ENCODE results near the gene ATRAID.

ATRAID gene

DNA sequence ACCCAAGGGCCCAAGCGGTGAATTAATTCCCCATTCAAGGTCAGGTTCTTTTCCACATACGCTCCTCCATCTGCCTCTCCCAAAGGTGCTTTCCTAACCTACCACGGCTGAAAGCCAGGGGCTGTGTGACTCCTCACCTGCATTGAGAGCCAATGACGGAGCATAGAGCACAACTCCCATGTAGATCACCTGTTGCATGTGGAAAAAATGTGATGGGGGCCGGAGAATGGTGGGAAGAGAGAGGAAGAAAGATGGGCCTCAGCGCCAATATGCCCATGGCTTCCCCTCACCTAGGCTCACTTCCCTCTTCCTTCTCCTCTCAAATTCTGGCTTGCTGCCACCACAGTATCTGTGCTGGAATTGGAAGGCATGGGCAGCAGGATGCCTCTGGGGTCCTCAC, 5.5 kb upstream of the ATRAID start:
- Mint-ChIP-seq H3K4me3 (no peak overlapping the region), H3K27me3 (no peaks in the 10 kb centered on the region), H3K4me1 (ENCODE audit: low read depth) (peaks cover 22% of the 10 kb centered on the region), H3K9me3 (ENCODE audit: low read depth) (no peaks in the 10 kb centered on the region), H3K27ac (no peak overlapping the region), H3K36me3 (peaks cover 10% of the 10 kb centered on the region)

GRCh38 chr2:27208486-27209050, 3.3 kb upstream of the ATRAID start:
- Mint-ChIP-seq H3K9me3 (ENCODE audit: low read depth) (no peaks in the 10 kb centered on the region), H3K36me3 (peaks cover 11% of the 10 kb centered on the region), H3K4me1 (ENCODE audit: low read depth) (peaks cover 33% of the 10 kb centered on the region), H3K4me3 (no peak overlapping the region), H3K27ac (no peak overlapping the region), H3K27me3 (no peaks in the 10 kb centered on the region)

GRCh38 chr2:27209621-27210401, 2.0 kb upstream of the ATRAID start:
- Mint-ChIP-seq H3K4me3 (peak overlapping the region; percentile 82), H3K9me3 (ENCODE audit: low read depth) (no peaks in the 10 kb centered on the region), H3K36me3 (peaks cover 12% of the 10 kb centered on the region), H3K27ac (peak overlapping the region; percentile 62), H3K4me1 (ENCODE audit: low read depth) (peaks cover 34% of the 10 kb centered on the region), H3K27me3 (no peaks in the 10 kb centered on the region)

GRCh38 chr2:27211241-27211942, 449 bp upstream of the ATRAID start:
- Mint-ChIP-seq H3K4me3 (peak overlapping the region; percentile 91), H3K36me3 (peaks cover 8% of the 10 kb centered on the region), H3K9me3 (ENCODE audit: low read depth) (no peaks in the 10 kb centered on the region), H3K4me1 (ENCODE audit: low read depth) (peaks cover 30% of the 10 kb centered on the region), H3K27ac (peak overlapping the region; percentile 92), H3K27me3 (no peaks in the 10 kb centered on the region)

DNA sequence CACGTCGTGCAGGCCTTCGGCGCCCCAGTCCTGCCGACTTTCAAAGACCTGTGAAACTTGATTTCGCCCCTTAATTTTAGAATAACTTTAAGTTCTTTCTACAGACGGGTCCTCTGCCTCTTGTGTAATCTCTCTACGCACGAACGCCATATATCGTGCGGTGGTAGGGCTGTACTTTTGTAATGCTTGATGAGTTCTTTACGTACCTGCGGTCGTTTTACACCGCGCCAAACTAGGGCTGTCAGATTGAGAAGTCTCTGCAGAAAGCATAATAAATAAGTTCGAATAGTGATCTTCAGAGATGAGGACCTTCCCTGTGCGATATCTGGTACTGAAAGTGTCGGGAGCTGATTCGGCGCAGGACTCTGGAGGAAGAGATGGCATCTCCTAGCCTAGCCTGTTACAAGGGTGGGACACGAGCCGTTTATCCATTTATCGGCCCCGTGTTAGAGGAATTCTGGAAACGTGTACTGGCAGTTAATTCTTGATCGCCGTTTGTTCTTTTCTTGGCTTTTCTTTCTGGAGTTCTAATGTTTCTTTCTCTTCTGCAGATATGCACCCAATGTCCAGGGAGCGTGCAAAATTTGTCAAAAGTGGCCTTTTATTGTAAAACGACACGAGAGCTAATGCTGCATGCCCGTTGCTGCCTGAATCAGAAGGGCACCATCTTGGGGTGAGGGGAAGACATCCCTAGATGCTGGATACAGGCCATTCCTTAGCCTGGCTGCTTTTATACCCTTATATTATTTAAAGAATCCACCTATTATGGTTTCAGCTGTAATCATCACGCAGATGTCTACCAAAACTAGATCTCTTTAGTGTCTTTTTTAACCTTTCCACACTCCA, 1.0 kb downstream of the ATRAID start:
- H3K9me3 Mint-ChIP-seq (ENCODE audit: low read depth) = no peaks in the 10 kb centered on the region
- H3K36me3 Mint-ChIP-seq = peaks cover 18% of the 10 kb centered on the region
- H3K27ac Mint-ChIP-seq = peak overlapping the region; percentile 100
- peak overlapping the region; percentile 99 for H3K4me3 Mint-ChIP-seq
- no peaks in the 10 kb centered on the region for H3K27me3 Mint-ChIP-seq
- H3K4me1 Mint-ChIP-seq (ENCODE audit: low read depth) = peaks cover 41% of the 10 kb centered on the region

DNA sequence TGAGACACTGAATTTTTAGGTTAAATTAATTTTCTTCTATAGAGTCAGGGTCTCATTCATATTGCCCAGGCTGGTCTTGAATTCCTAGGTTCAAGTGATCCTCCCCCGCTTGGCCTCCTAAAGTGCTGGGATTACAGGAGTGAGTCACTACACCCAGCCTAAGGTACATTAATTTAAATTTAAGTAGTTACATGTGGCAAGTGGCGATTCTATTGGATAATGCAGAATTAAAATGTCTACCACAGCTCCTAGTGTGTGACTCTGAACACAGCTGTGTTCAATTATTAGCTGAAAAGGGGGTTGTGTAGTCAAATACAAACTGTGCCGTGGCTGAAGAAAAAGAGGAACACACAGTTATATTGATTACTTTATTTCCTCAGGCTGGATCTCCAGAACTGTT, 3.1 kb downstream of the ATRAID start:
- Mint-ChIP-seq H3K36me3 (peaks cover 22% of the 10 kb centered on the region), H3K27me3 (no peaks in the 10 kb centered on the region), H3K9me3 (ENCODE audit: low read depth) (no peaks in the 10 kb centered on the region), H3K4me3 (no peak overlapping the region), H3K27ac (peak overlapping the region; percentile 75), H3K4me1 (ENCODE audit: low read depth) (peaks cover 41% of the 10 kb centered on the region)

- Mint-ChIP-seq H3K4me3 (peak overlapping the region; percentile 99), H3K27me3 (no peaks in the 10 kb centered on the region), H3K4me1 (ENCODE audit: low read depth) (peaks cover 41% of the 10 kb centered on the region), H3K36me3 (peaks cover 28% of the 10 kb centered on the region), H3K27ac (peak overlapping the region; percentile 98), H3K9me3 (ENCODE audit: low read depth) (no peaks in the 10 kb centered on the region)
These were observed 4.7 kb downstream of the ATRAID start for GRCh38 chr2:27216416-27217137.

DNA sequence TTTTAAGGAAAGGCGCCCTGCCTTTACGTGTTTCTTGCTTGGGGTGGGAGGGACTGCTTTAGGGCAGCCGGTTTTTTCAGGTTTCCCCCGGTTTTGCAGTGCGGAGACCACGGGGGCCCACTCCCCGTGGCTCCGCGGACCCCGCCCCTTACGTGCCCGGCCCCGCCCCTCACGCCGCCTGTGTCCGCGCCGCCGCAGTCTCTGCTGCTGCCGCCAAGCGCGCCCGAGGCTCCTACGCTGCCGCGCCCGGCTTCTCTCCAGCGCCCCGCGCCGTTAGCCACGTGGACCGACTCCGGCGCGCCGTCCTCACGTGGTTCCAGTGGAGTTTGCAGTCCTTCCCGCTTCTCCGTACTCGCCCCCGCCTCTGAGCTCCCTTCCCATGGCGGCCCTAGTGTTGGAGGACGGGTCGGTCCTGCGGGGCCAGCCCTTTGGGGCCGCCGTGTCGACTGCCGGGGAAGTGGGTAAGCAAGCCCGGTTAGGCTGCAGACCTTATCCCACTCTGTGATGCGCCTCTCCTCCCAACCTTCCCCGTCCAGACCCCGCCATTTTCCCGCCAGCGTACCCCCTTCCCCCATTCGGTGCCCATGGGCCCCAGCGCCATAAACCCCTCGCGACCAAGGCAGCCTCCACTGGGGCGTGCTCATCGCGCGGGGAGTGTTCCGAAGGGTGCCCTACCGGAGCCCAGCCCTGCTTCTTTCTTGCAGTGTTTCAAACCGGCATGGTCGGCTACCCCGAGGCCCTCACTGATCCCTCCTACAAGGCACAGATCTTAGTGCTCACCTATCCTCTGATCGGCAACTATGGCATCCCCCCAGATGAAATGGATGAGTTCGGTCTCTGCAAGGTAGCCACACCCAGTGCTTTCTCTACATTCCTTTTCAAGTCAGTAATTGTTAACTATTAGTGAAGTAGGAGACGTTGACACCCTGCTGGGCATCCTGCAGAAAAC, 5.6 kb downstream of the ATRAID start, which contains the start of gene CAD:
CAD (plus strand) TSS at position 197 of the 949 bp plus-strand sequence; CDS start at position 380, 183 bp downstream.
- Mint-ChIP-seq H3K27ac (peak within 1 kb of the TSS; percentile 98), H3K4me1 (ENCODE audit: low read depth) (peaks cover 41% of the 10 kb centered on the region), H3K4me3 (peak within 1 kb of the TSS; percentile 99), H3K27me3 (no peaks in the 10 kb centered on the region), H3K36me3 (peaks cover 28% of the 10 kb centered on the region), H3K9me3 (ENCODE audit: low read depth) (no peaks in the 10 kb centered on the region)

- H3K4me1 Mint-ChIP-seq (ENCODE audit: low read depth) = peaks cover 30% of the 10 kb centered on the region
- H3K9me3 Mint-ChIP-seq (ENCODE audit: low read depth) = no peaks in the 10 kb centered on the region
- H3K4me3 Mint-ChIP-seq = peak overlapping the region; percentile 99
- no peaks in the 10 kb centered on the region for H3K27me3 Mint-ChIP-seq
- H3K36me3 Mint-ChIP-seq = peaks cover 26% of the 10 kb centered on the region
- peak overlapping the region; percentile 98 for H3K27ac Mint-ChIP-seq
These were observed 6.8 kb downstream of the ATRAID start for GRCh38 chr2:27218614-27219013.

DNA sequence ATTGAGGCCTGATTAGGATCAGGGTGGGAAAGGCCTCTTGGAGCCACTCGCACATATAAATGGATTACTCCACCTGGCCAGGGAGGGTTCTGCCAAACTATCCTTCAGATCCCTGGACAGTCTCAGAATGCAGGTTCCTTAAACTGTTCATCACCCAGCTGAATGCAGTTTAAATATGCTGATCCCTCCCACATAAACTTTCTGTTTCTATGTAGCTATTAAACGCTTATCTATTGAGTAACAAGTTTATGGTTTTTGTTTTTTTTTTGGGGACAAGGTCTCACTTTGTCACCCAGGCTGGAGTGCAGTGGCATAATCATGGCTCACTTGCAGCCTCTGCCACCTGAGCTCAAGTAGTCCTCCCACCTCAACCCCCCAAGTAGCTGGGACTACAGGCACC, 7.2 kb downstream of the ATRAID start:
- H3K9me3 Mint-ChIP-seq (ENCODE audit: low read depth) = no peaks in the 10 kb centered on the region
- peaks cover 29% of the 10 kb centered on the region for H3K4me1 Mint-ChIP-seq (ENCODE audit: low read depth)
- H3K4me3 Mint-ChIP-seq = peak overlapping the region; percentile 99
- H3K27me3 Mint-ChIP-seq = no peaks in the 10 kb centered on the region
- H3K27ac Mint-ChIP-seq = peak overlapping the region; percentile 98
- H3K36me3 Mint-ChIP-seq = peaks cover 25% of the 10 kb centered on the region

DNA sequence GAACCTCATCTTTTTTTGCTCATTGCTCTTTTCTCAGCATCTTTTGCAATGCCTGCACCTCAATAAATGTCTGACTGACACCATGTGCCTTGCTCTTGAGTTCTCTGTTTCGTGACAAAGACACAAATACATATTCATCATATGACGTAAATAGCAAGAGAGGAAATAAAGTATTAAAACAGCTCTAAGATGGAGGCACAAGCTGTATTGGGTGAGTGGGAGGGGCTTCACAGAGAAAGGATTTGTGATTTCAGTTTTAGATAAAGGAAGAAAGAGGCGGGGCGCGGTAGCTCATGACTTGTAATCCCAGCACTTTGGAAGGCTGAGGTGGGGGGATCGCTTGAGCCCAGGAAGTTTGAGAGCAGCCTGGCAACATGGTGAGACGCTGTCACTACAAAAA, 8.2 kb downstream of the ATRAID start:
- Mint-ChIP-seq H3K27ac (no peak overlapping the region), H3K4me1 (ENCODE audit: low read depth) (peaks cover 29% of the 10 kb centered on the region), H3K4me3 (peak overlapping the region; percentile 11), H3K36me3 (peaks cover 30% of the 10 kb centered on the region), H3K27me3 (no peaks in the 10 kb centered on the region), H3K9me3 (ENCODE audit: low read depth) (no peaks in the 10 kb centered on the region)

DNA sequence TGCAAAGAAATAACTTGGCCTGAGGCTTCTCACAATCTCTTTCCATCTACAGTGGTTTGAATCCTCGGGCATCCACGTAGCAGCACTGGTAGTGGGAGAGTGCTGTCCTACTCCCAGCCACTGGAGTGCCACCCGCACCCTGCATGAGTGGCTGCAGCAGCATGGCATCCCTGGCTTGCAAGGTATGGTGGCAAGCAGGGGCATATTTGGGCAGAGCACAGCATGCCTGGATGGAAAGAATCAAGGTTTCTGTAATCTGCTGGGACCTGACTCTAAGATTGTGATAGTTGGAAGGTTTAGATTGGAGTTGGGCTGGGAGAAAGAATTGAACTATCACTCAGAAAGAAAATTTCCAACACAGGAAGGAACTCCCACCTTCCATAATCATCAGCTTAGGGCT, 9.3 kb downstream of the ATRAID start:
- peaks cover 29% of the 10 kb centered on the region for H3K4me1 Mint-ChIP-seq (ENCODE audit: low read depth)
- no peak overlapping the region for H3K4me3 Mint-ChIP-seq
- H3K27ac Mint-ChIP-seq = no peak overlapping the region
- no peaks in the 10 kb centered on the region for H3K27me3 Mint-ChIP-seq
- H3K9me3 Mint-ChIP-seq (ENCODE audit: low read depth) = no peaks in the 10 kb centered on the region
- peaks cover 29% of the 10 kb centered on the region for H3K36me3 Mint-ChIP-seq

DNA sequence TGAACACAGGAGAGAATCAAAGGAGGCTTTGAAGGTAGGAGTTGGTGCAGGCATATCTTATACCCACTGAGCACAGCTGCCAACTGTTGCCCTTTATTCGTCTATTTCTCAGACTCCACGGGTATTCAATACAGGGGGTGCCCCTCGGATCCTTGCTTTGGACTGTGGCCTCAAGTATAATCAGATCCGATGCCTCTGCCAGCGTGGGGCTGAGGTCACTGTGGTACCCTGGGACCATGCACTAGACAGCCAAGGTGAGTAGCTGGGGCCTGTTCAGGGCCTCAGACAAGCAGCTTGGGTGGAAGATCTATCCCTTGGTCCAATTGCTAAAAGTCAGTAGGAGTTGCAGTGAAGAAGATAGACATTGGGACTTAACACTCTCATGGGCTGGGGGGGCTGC, 10.6 kb downstream of the ATRAID start:
- H3K27ac Mint-ChIP-seq = no peak overlapping the region
- H3K27me3 Mint-ChIP-seq = no peaks in the 10 kb centered on the region
- H3K4me1 Mint-ChIP-seq (ENCODE audit: low read depth) = peaks cover 20% of the 10 kb centered on the region
- peaks cover 25% of the 10 kb centered on the region for H3K36me3 Mint-ChIP-seq
- H3K9me3 Mint-ChIP-seq (ENCODE audit: low read depth) = no peaks in the 10 kb centered on the region
- no peak overlapping the region for H3K4me3 Mint-ChIP-seq

Measured in activated naive CD8-positive, alpha-beta T cell (primary cell).